ENCODE measurements around the gene VPS26B. TPM values are rescaled to one million over a fixed set of nuclear protein-coding genes. Genes with fewer than 3 reads are reported as not detected.
A peak's percentile ranks its signal among the peaks of the same experiment; 100 is the strongest.

Gene VPS26B
- total RNA-seq, 3 donors from 2014 or later, result 30.4 to 33.5 (median 32.8) TPM

DNA sequence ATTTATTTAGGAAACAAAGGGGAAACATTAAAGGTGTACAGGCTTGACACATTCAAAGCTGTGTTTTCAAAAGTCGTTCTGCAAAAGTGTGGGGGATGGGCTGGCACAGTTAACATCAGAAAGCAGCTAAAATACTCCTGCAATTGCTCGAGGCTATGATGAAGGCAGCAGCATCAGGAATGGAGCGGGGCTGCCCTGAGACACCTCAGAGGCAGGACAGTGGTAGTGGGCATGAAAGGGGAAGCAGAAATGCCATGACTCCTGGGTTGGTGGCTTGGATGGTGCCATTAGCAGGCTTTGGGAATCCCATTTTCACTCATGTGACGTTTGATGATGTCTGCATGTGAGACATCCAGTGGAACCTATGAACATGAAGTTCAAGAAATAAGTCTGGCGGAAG is 1.4 kb upstream of the VPS26B start:
- DNase-seq (no peak), ATAC-seq (no peak)
- Mint-ChIP-seq H3K27me3 (ENCODE audit: low read depth) (no peaks in the 10 kb centered on the region), H3K4me3 (peak overlapping the region; percentile 88), H3K9me3 (no peaks in the 10 kb centered on the region), H3K36me3 (ENCODE audit: insufficient read depth) (peaks cover 18% of the 10 kb centered on the region), H3K4me1 (ENCODE audit: low read depth) (peaks cover 49% of the 10 kb centered on the region)

- Mint-ChIP-seq H3K4me1 (ENCODE audit: low read depth) (peaks cover 68% of the 10 kb centered on the region), H3K27me3 (ENCODE audit: low read depth) (no peaks in the 10 kb centered on the region), H3K9me3 (no peaks in the 10 kb centered on the region), H3K36me3 (ENCODE audit: insufficient read depth) (peaks cover 8% of the 10 kb centered on the region), H3K4me3 (peak overlapping the region; percentile 88)
- DNase-seq (peak; percentile 45), ATAC-seq (peak; percentile 33 to 47)
Observed at GRCh38 chr11:134224710-134225664, 516 bp downstream of the VPS26B start.

- H3K9me3 Mint-ChIP-seq, result no peaks in the 10 kb centered on the region
- H3K4me3 Mint-ChIP-seq, result peak overlapping the region; percentile 30
- H3K4me1 Mint-ChIP-seq (ENCODE audit: low read depth), result peaks cover 77% of the 10 kb centered on the region
- H3K36me3 Mint-ChIP-seq (ENCODE audit: insufficient read depth), result peaks cover 6% of the 10 kb centered on the region
- no peaks in the 10 kb centered on the region for H3K27me3 Mint-ChIP-seq (ENCODE audit: low read depth)
- DNase-seq (no peak), ATAC-seq (no peak)
Observed at GRCh38 chr11:134226806-134227325, 2.4 kb downstream of the VPS26B start.

DNA sequence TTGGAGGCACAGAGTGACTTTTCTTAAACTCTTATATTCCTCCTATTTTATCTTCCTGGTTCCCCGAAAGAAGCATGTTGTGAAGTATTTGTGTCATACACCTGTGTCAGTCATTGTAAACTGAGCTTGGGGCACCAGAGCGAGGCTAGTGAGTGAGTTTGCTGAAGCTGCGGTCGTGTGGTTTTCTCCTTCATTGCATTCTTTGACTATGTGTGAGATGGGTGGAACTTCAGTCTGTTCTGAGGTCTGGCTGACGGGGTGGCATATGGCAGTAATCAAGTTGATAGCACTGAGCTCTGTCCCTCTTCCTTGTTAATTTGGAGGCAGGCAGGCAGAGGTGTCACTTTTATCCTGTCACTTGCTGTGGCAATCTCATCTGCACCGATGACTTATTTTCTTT is 4.2 kb downstream of the VPS26B start:
- DNase-seq, result peak; percentile 18
- H3K4me3 Mint-ChIP-seq, result no peak overlapping the region
- no peaks in the 10 kb centered on the region for H3K27me3 Mint-ChIP-seq (ENCODE audit: low read depth)
- peaks cover 73% of the 10 kb centered on the region for H3K4me1 Mint-ChIP-seq (ENCODE audit: low read depth)
- no peaks in the 10 kb centered on the region for H3K9me3 Mint-ChIP-seq
- ATAC-seq, result peak in 1 of 2 donors; percentile 8
- peaks cover 6% of the 10 kb centered on the region for H3K36me3 Mint-ChIP-seq (ENCODE audit: insufficient read depth)

GRCh38 chr11:134229126-134229790 is 4.8 kb downstream of the VPS26B start:
- Mint-ChIP-seq H3K36me3 (ENCODE audit: insufficient read depth) (peaks cover 6% of the 10 kb centered on the region), H3K4me1 (ENCODE audit: low read depth) (peaks cover 73% of the 10 kb centered on the region), H3K27me3 (ENCODE audit: low read depth) (no peaks in the 10 kb centered on the region), H3K9me3 (no peaks in the 10 kb centered on the region), H3K4me3 (no peak overlapping the region)
- no peak for ATAC-seq
- DNase-seq, result no peak

GRCh38 chr11:134230339-134230738 is 5.9 kb downstream of the VPS26B start:
- Mint-ChIP-seq H3K36me3 (ENCODE audit: insufficient read depth) (peaks cover 12% of the 10 kb centered on the region), H3K9me3 (no peaks in the 10 kb centered on the region), H3K4me3 (no peak overlapping the region), H3K4me1 (ENCODE audit: low read depth) (peaks cover 71% of the 10 kb centered on the region), H3K27me3 (ENCODE audit: low read depth) (no peaks in the 10 kb centered on the region)
- ATAC-seq (no peak), DNase-seq (no peak)

- H3K27me3 Mint-ChIP-seq (ENCODE audit: low read depth), result no peaks in the 10 kb centered on the region
- peaks cover 54% of the 10 kb centered on the region for H3K4me1 Mint-ChIP-seq (ENCODE audit: low read depth)
- H3K36me3 Mint-ChIP-seq (ENCODE audit: insufficient read depth), result peaks cover 18% of the 10 kb centered on the region
- no peak for ATAC-seq
- DNase-seq, result no peak
- H3K9me3 Mint-ChIP-seq, result no peaks in the 10 kb centered on the region
- no peak overlapping the region for H3K4me3 Mint-ChIP-seq
Observed at GRCh38 chr11:134231958-134232659, 7.6 kb downstream of the VPS26B start.

DNA sequence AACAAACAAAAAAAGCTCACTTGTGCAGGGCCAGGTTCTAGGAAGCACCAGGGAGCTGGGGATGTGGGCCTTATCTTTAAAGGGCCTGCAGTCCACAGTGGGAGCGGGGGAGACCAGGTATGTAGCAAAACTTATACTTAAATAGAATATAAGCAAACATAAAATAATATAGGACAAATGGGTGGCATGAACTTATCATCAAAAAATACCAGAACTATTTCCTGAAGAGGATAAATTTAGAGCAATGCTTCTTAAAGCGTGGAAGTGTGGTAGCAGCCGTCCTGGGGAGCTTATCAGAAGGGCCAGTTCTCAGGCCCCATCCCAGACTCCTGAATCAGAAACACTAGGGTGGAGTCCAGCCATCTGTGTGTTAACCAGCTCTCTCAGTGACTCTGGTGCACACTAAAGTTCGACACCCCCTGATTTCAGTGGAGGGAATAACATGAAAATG is 9.3 kb downstream of the VPS26B start:
- ATAC-seq, result no peak
- DNase-seq, result no peak
- peaks cover 29% of the 10 kb centered on the region for H3K36me3 Mint-ChIP-seq (ENCODE audit: insufficient read depth)
- H3K27me3 Mint-ChIP-seq (ENCODE audit: low read depth), result no peaks in the 10 kb centered on the region
- no peak overlapping the region for H3K4me3 Mint-ChIP-seq
- H3K4me1 Mint-ChIP-seq (ENCODE audit: low read depth), result peaks cover 37% of the 10 kb centered on the region
- H3K9me3 Mint-ChIP-seq, result no peaks in the 10 kb centered on the region

DNA sequence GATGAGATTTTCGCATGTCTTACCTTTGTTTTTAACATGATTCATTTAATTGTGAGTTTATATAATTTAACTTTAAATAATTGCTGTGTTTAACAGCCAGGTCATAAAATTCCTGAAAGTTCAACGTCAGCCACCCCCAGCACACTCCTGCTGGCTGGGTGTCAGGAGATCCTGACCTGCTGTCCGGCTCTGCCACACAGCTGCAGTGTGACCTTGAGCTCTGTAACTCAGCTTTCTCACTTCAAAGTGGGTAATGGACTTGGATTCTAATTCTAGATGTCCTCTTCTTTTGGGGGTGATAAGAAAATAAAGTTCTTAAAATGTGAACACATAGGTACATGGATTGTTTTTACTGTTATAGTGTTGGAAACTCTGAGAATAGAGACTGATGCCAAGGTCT is 10.9 kb downstream of the VPS26B start:
- Mint-ChIP-seq H3K27me3 (ENCODE audit: low read depth) (no peaks in the 10 kb centered on the region), H3K4me1 (ENCODE audit: low read depth) (peaks cover 21% of the 10 kb centered on the region), H3K9me3 (no peaks in the 10 kb centered on the region), H3K4me3 (no peak overlapping the region), H3K36me3 (ENCODE audit: insufficient read depth) (peaks cover 38% of the 10 kb centered on the region)
- no peak for ATAC-seq
- DNase-seq, result no peak

GRCh38 chr11:134236834-134237556 is 12.5 kb downstream of the VPS26B start:
- ATAC-seq, result no peak
- peaks cover 9% of the 10 kb centered on the region for H3K4me1 Mint-ChIP-seq (ENCODE audit: low read depth)
- no peak for DNase-seq

GRCh38 chr11:134237557-134237922 is 13.1 kb downstream of the VPS26B start:
- Mint-ChIP-seq H3K4me3 (no peak overlapping the region), H3K27me3 (ENCODE audit: low read depth) (no peaks in the 10 kb centered on the region), H3K9me3 (no peaks in the 10 kb centered on the region), H3K36me3 (ENCODE audit: insufficient read depth) (peaks cover 39% of the 10 kb centered on the region), H3K4me1 (ENCODE audit: low read depth) (peaks cover 4% of the 10 kb centered on the region)
- ATAC-seq (no peak), DNase-seq (no peak)

More at GRCh38 chr11:134236834-134237556, 12.5 kb downstream of the VPS26B start:
- H3K4me3 Mint-ChIP-seq, result no peak overlapping the region
- peaks cover 36% of the 10 kb centered on the region for H3K36me3 Mint-ChIP-seq (ENCODE audit: insufficient read depth)
- H3K9me3 Mint-ChIP-seq, result no peaks in the 10 kb centered on the region
- no peaks in the 10 kb centered on the region for H3K27me3 Mint-ChIP-seq (ENCODE audit: low read depth)

DNA sequence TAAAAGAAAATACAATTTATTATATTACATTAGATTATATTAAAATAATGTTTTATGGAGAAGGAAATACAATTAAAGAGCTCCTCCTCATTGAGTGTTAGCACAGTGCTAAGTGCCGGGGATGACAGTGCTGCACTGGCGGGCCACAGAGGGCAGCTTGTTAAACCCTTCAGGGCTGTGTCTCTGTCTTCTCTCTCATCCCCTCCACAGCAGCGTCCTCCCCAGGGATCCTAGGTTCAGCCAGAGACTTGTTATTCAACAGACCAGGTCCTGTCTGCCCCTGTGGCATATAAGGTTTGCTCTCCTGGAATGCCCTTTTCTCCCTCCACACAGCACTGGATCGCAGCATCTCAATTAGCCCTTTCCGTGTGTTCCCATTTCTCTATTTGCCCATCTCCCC is 14.5 kb downstream of the VPS26B start:
- Mint-ChIP-seq H3K36me3 (ENCODE audit: insufficient read depth) (peaks cover 42% of the 10 kb centered on the region), H3K4me1 (ENCODE audit: low read depth) (no peaks in the 10 kb centered on the region), H3K4me3 (no peak overlapping the region), H3K27me3 (ENCODE audit: low read depth) (no peaks in the 10 kb centered on the region), H3K9me3 (no peaks in the 10 kb centered on the region)
- DNase-seq, result no peak
- ATAC-seq, result no peak

GRCh38 chr11:134240592-134240991 is 16.1 kb downstream of the VPS26B start:
- Mint-ChIP-seq H3K9me3 (no peaks in the 10 kb centered on the region), H3K4me3 (no peak overlapping the region), H3K27me3 (ENCODE audit: low read depth) (no peaks in the 10 kb centered on the region), H3K4me1 (ENCODE audit: low read depth) (no peaks in the 10 kb centered on the region), H3K36me3 (ENCODE audit: insufficient read depth) (peaks cover 44% of the 10 kb centered on the region)
- DNase-seq (no peak), ATAC-seq (no peak)
